Fibroblast of the aortic adventitia (primary cell): Measurements from ENCODE around the gene CALY. TPM values are rescaled to one million over a fixed set of nuclear protein-coding genes. Genes with fewer than 3 reads are reported as not detected.

Experiments used
- DNase-seq: peaks from one replicate; pipeline ENCODE4 v3.0.0-alpha.2; 2010; ENCODE audit warnings: low read depth
- H3K4me3 ChIP-seq: 2 replicates; pipeline ENCODE4 v1.5.1; 2011; ENCODE audit warnings: low read depth, mild to moderate bottlenecking, control low read depth, low read length, moderate library complexity
- total RNA-seq: library from RNA; depleted of rRNA; stranded (reverse); fragments of >200 nt; gene quantifications from 2 replicates; pipeline ENCODE4 v1.2.3, GENCODE V29; 2012; ENCODE audit warnings: low replicate concordance
- TF ChIP-seq, protein P1 (sequence below): IDR thresholded peaks from 2 replicates; pipeline ENCODE4 v1.5.1; 2011; ENCODE audit warnings: mild to moderate bottlenecking, low read length, control low read depth, inconsistent platforms; ENCODE audit not compliant: insufficient read depth

Gene CALY
- total RNA-seq, 1 donor, result not detected

GRCh38 chr10:133309720-133310398 is 26.8 kb downstream of the CALY start:
- no peak for DNase-seq
- TF ChIP-seq, protein P1, sequence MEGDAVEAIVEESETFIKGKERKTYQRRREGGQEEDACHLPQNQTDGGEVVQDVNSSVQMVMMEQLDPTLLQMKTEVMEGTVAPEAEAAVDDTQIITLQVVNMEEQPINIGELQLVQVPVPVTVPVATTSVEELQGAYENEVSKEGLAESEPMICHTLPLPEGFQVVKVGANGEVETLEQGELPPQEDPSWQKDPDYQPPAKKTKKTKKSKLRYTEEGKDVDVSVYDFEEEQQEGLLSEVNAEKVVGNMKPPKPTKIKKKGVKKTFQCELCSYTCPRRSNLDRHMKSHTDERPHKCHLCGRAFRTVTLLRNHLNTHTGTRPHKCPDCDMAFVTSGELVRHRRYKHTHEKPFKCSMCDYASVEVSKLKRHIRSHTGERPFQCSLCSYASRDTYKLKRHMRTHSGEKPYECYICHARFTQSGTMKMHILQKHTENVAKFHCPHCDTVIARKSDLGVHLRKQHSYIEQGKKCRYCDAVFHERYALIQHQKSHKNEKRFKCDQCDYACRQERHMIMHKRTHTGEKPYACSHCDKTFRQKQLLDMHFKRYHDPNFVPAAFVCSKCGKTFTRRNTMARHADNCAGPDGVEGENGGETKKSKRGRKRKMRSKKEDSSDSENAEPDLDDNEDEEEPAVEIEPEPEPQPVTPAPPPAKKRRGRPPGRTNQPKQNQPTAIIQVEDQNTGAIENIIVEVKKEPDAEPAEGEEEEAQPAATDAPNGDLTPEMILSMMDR, result no peak
- no peak overlapping the region for H3K4me3 ChIP-seq

- DNase-seq, result peak; percentile 87
- H3K4me3 ChIP-seq, result peak overlapping the region; percentile 90
- TF ChIP-seq, protein P1, result no peak
Measured at GRCh38 chr10:133309100-133309719, 27.5 kb downstream of the CALY start.

DNA sequence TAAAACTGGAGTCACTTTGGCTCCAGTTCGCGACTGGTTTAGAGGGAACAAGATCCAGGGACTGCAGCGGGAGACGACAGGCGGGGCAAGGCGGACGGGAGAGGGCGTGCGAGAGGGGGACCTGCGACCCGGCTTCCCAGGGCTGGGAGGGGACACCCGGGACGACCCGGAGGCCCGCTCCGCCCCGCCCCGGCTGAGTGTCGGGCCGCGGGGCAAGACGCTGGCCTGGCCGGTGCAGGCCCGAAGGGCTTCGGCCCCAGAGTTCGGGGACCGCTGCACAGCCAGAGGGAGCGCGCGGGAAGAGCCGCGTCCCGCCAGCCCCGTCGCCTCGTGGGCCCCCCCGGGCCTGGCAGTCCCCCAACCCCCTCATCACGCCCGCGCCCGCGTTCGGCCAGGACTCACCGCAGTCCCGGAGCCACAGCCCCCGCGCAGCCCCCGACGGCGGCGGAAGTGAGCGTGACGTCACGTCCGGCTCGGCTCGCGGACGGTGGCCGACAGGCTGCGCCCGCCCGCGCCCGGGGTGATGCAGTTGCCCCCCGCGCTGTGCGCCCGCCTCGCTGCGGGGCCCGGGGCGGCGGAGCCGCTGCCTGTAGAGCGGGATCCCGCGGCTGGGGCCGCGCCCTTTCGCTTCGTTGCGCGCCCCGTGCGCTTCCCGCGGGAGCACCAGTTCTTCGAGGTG is 28.1 kb downstream of the CALY start, which contains the start of the genes TUBGCP2 and ZNF511:
Gene TUBGCP2, minus strand, starts transcription at position 452 of the 679 bp plus-strand sequence. CDS start 5,931 bp downstream, outside the sequence.
Gene ZNF511, plus strand, starts transcription at position 494 of the 679 bp plus-strand sequence. Its CDS starts 30 bp downstream, at position 524.
- TF ChIP-seq, protein P1, result peak; percentile 20
- DNase-seq, result peak; percentile 80
- peak within 1 kb of the TSS; percentile 90 for H3K4me3 ChIP-seq

DNA sequence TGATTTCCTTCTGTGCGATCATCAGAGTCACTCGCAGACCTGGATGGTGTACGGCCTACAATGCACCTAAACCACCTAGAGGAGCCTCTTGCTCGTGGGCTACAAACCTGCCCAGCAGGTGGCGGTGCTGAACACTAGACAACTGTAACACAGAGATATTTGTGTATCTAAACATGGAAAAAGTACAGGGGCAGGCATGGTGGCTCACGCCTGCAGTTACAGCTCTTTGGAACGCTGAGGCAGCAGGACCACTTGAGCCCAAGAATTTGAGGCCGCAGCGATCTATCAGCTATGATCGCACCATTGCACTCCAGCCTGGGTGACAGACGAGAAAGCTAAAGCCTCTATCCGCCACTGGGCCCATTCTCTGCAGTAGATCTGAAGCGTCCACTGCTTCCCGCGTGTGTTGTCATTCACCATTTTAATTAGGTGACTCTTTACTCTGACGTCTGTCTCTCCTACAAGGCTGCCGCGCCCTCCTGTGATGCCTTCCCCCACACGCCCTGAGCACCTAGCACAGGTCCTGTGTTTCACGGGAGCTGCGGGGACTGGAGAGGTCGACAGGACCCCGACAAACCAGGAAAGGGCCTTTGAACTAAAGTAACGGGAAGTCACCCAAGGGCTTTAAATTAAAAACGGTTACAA is 28.8 kb downstream of the CALY start:
- TF ChIP-seq, protein P1, result peak; percentile 70
- peak overlapping the region; percentile 90 for H3K4me3 ChIP-seq
- peak; percentile 52 for DNase-seq

DNA sequence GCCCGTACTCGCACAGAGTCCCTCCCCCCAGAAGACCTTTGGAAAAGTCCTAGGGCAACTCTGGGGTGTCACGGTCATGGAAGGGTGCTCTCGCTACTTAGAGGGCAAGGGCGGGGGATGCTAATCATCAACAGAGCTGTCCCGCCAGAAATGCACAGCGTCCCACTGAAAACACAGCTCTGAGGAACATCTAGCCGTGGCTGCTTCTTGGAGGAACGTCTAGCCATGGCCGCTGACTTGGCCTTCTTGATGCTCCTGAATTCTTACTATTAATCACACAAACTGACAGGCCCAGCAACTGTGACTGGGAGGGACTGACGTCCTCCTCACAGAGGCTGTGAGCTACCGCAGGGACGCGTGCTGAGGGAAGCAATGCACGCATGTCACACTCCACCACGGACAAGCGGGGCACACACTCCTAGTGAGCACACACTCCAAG is 29.7 kb downstream of the CALY start:
- TF ChIP-seq, protein P1, result no peak
- peak overlapping the region; percentile 90 for H3K4me3 ChIP-seq
- no peak for DNase-seq

DNA sequence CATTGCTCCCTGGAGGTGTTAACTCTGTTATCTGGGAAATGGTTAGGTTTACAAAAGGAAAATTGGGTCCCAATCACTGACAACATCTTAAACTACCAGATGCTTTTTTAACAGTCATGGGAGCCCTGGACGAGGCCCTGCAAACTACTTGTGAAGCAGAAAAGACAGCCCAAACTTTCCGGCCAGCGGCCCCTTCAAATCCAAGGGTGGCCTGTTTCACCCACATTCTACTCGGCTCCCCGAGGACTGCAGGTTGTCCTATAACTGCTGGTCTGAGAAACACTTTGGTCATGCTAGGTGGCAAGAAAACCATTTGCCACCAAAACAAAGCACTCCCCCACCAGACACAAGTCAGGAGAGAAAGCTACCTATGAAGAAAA is 30.6 kb downstream of the CALY start:
- DNase-seq, result no peak
- no peak overlapping the region for H3K4me3 ChIP-seq
- TF ChIP-seq, protein P1, result no peak
